A673 (cell line): ENCODE results near the gene CELF4. TPM values are rescaled to one million over a fixed set of nuclear protein-coding genes. Genes with fewer than 3 reads are reported as not detected.

Experiments
- BruUV-seq: library from RNA; stranded (reverse); fragments of 400-500 nt; replicated peaks from 2 replicates; lab custom pipeline; 2021; lab: Mats Ljungman, UMichigan
- CTCF ChIA-PET: fragments of 300-600 bp; sonication (Branson Sonifier 250); formaldehyde crosslinking; loops from one replicate; lab custom pipeline; 2022; ENCODE audit warnings: antibody characterized with exemption; lab: Charles Lee
- POLR2A ChIA-PET: fragments of 300-600 bp; sonication (Branson Sonifier 250); formaldehyde crosslinking; loops from one replicate; lab custom pipeline; 2022; ENCODE audit warnings: antibody characterized with exemption; ENCODE audit not compliant: low non-redundant PET; lab: Charles Lee
- DNase-seq: peaks from one replicate; pipeline ENCODE4 v3.0.0-alpha.2; 2015; ENCODE audit warnings: low spot score
- H3K27ac ChIP-seq: fragments of 200-600 bp; sonication (generic); 2 replicates; pipeline ENCODE4 v1.5.1; 2016; ENCODE audit warnings: mixed run types, low read depth, mild to moderate bottlenecking, mixed read lengths, antibody characterized with exemption, low read length; ENCODE audit not compliant: poor library complexity, severe bottlenecking
- H3K27me3 ChIP-seq: fragments of 200-600 bp; sonication (generic); replicated peaks from 2 replicates; pipeline ENCODE4 v1.6.1; 2017; ENCODE audit warnings: mixed run types, low read depth, mild to moderate bottlenecking, mixed read lengths, antibody characterized with exemption, low read length; ENCODE audit not compliant: insufficient read depth, poor library complexity
- H3K36me3 ChIP-seq: fragments of 200-600 bp; sonication (generic); 2 replicates; pipeline ENCODE4 v1.6.1; 2016; ENCODE audit warnings: mixed run types, mild to moderate bottlenecking, mixed read lengths, antibody characterized with exemption, low read length; ENCODE audit not compliant: insufficient read depth, poor library complexity, severe bottlenecking
- H3K4me1 ChIP-seq: fragments of 200-600 bp; sonication (generic); 2 replicates; pipeline ENCODE4 v1.6.1; 2017; ENCODE audit warnings: mixed run types, mild to moderate bottlenecking, mixed read lengths, antibody characterized with exemption, low read length; ENCODE audit not compliant: insufficient read depth, poor library complexity, severe bottlenecking
- H3K4me3 ChIP-seq: fragments of 200-600 bp; sonication (generic); 2 replicates; pipeline ENCODE4 v1.5.1; 2016; ENCODE audit warnings: low read depth, mixed run types, mild to moderate bottlenecking, mixed read lengths, low read length; ENCODE audit not compliant: poor library complexity, severe bottlenecking
- H3K9me3 ChIP-seq: fragments of 200-600 bp; sonication (generic); 2 replicates; pipeline ENCODE4 v1.6.1; 2016; ENCODE audit warnings: mixed run types, low read depth, mild to moderate bottlenecking, mixed read lengths, antibody characterized with exemption, low read length; ENCODE audit not compliant: poor library complexity, severe bottlenecking
- CTCF ChIP-seq: fragments of 300-800, 200-600 bp; sonication (generic); conservative IDR thresholded peaks from 2 replicates; pipeline ENCODE4 v1.5.1; 2017; ENCODE audit warnings: low read depth, mild to moderate bottlenecking, antibody characterized with exemption, low read length, moderate library complexity, mixed read lengths
- EZH2 ChIP-seq: fragments of 200-600 bp; sonication (generic); IDR thresholded peaks from 2 replicates; pipeline ENCODE4 v1.6.1; 2017; ENCODE audit warnings: borderline replicate concordance, low read depth, mild to moderate bottlenecking, mixed read lengths, antibody characterized with exemption, low read length; ENCODE audit not compliant: poor library complexity, severe bottlenecking
- intact Hi-C: fragments of 100-400 bp; cut with micrococcal nuclease; formaldehyde crosslinking; loops from one replicate; pipeline ENCODE4 v1.10.0; 2022; ENCODE audit not compliant: unreplicated experiment
- total RNA-seq: library from RNA; stranded (reverse); gene quantifications from 2 replicates; pipeline ENCODE4 v1.2.3, GENCODE V29; 2021

Gene CELF4
- total RNA-seq, 1 experiment from 2014 or later, result not detected

- H3K36me3 ChIP-seq, result no peaks in the 10 kb centered on the region
- no TSS peak for BruUV-seq
- CTCF ChIA-PET, result no interaction called here
Measured at GRCh38 chr18:37572736-37573135, 7.1 kb upstream of the CELF4 start.

GRCh38 chr18:37571266-37571665 lies 5.7 kb upstream of the CELF4 start:
- H3K4me1 ChIP-seq, result no peaks in the 10 kb centered on the region
- ChIA-PET POLR2A (no interaction called here), CTCF (no interaction called here)
- H3K36me3 ChIP-seq, result no peaks in the 10 kb centered on the region
- H3K4me3 ChIP-seq, result no peak overlapping the region
- intact Hi-C loops, result no loop called here
- DNase-seq, result no peak
- no TSS peak for BruUV-seq
- TF ChIP-seq CTCF (no peak), EZH2 (no peak)
- H3K9me3 ChIP-seq, result no peaks in the 10 kb centered on the region
- H3K27ac ChIP-seq, result no peak overlapping the region
- H3K27me3 ChIP-seq, result peaks cover 91% of the 10 kb centered on the region

More at GRCh38 chr18:37572736-37573135, 7.1 kb upstream of the CELF4 start:
- TF ChIP-seq EZH2 (no peak), CTCF (no peak)
- H3K27me3 ChIP-seq, result peaks cover 76% of the 10 kb centered on the region
- DNase-seq, result no peak
- H3K9me3 ChIP-seq, result no peaks in the 10 kb centered on the region
- no peak overlapping the region for H3K4me3 ChIP-seq
- POLR2A ChIA-PET, result no interaction called here
- H3K4me1 ChIP-seq, result no peaks in the 10 kb centered on the region
- H3K27ac ChIP-seq, result no peak overlapping the region
- intact Hi-C loops, result no loop called here

- no peak for DNase-seq
- ChIA-PET CTCF (no interaction called here), POLR2A (no interaction called here)
- Histone ChIP-seq H3K27me3 (peaks cover 91% of the 10 kb centered on the region), H3K9me3 (no peaks in the 10 kb centered on the region), H3K36me3 (no peaks in the 10 kb centered on the region), H3K4me3 (no peak overlapping the region), H3K4me1 (no peaks in the 10 kb centered on the region), H3K27ac (no peak overlapping the region)
- intact Hi-C loops, result no loop called here
- TF ChIP-seq EZH2, result no peak
- TF ChIP-seq CTCF, result no peak
- BruUV-seq, result no TSS peak
Measured at GRCh38 chr18:37570336-37570930, 4.8 kb upstream of the CELF4 start.
